HCT116 (cell line): ENCODE measurements around the gene CFAP97. TPM values are rescaled to one million over a fixed set of nuclear protein-coding genes. Genes with fewer than 3 reads are reported as not detected.
A peak's percentile ranks its signal among the peaks of the same experiment; 100 is the strongest.

Experiments
- ATAC-seq: fragments of 200-7000 bp; cut with Tn5 transposase; 2 replicates; pipeline ENCODE4 v1.9.1; 2020; ENCODE audit warnings: mild to moderate bottlenecking, moderate library complexity
- Bru-seq: library from RNA; stranded (reverse); fragments of 400-500 nt; gene quantifications from one replicate; lab custom pipeline; 2021; lab: Mats Ljungman, UMichigan
- BruChase-seq, 2 experiments: library from RNA; stranded (reverse); fragments of 400-500 nt; gene quantifications; one replicate each; lab custom pipeline; 2021; lab: Mats Ljungman, UMichigan
- BruUV-seq: library from RNA; stranded (reverse); fragments of 400-500 nt; replicated peaks from 2 replicates; lab custom pipeline; 2021; lab: Mats Ljungman, UMichigan
- CTCF ChIA-PET: fragments of 300-600 bp; sonication (Branson Sonifier 250); formaldehyde crosslinking; loops from one replicate; lab custom pipeline; 2021; ENCODE audit warnings: antibody characterized with exemption; lab: Charles Lee
- POLR2A ChIA-PET: fragments of 300-600, 350-600 bp; sonication (Branson Sonifier 250); formaldehyde crosslinking; loops from one replicate; lab custom pipeline; 2021; ENCODE audit warnings: antibody characterized with exemption; lab: Charles Lee
- RAD21 ChIA-PET, 2 experiments: fragments of 300-600 bp; sonication (Branson Sonifier 250); formaldehyde crosslinking; loops; one replicate each; lab custom pipeline; 2023; ENCODE audit warnings: low total read pairs in 2 of 2; ENCODE audit not compliant: uncharacterized antibody in 2 of 2, unreplicated experiment in 2 of 2, low non-redundant PET in 1 of 2; lab: Charles Lee
- DNase-seq: peaks from one replicate; pipeline ENCODE4 v3.0.0-alpha.2; 2010; ENCODE audit warnings: low read depth, low spot score
- H2AFZ ChIP-seq: fragments of 200-600 bp; shearing (Covaris generic), sonication (generic); 2 replicates; pipeline ENCODE4 v1.6.1; 2017; ENCODE audit warnings: low read depth, mixed run types, mixed read lengths, antibody characterized with exemption, low read length; ENCODE audit not compliant: poor library complexity, severe bottlenecking
- H3K27ac ChIP-seq: 2 replicates; pipeline ENCODE4 v1.5.1; 2012; ENCODE audit warnings: low read depth, low read length
- H3K27me3 ChIP-seq: fragments of 200-600 bp; sonication (generic); 2 replicates; pipeline ENCODE4 v1.6.1; 2016; ENCODE audit warnings: mixed run types, low read length, mixed read lengths; ENCODE audit not compliant: insufficient read depth
- H3K36me3 ChIP-seq, 2 experiments: fragments of 200-500 bp in 1 of 2; fragments of 200-600 bp in 1 of 2; sonication (Bioruptor generic) in 1 of 2; sonication (generic) in 1 of 2; 2 replicates each; pipeline versions ENCODE4 v1.5.1 to v1.6.1; 2014 to 2016; ENCODE audit warnings: low read length in 2 of 2, inconsistent platforms in 1 of 2, mixed read lengths in 1 of 2, mixed run types in 1 of 2; ENCODE audit not compliant: insufficient read depth in 2 of 2, control insufficient read depth in 1 of 2
- H3K4me1 ChIP-seq, 2 experiments: fragments of 200-600 bp in 1 of 2; sonication (generic) in 1 of 2; 2 replicates each; pipeline versions ENCODE4 v1.5.1 to v1.6.1; 2012 to 2017; ENCODE audit warnings: low read length in 2 of 2, inconsistent platforms in 1 of 2, mild to moderate bottlenecking in 1 of 2, mixed read lengths in 1 of 2, mixed run types in 1 of 2, moderate library complexity in 1 of 2; ENCODE audit not compliant: insufficient read depth in 2 of 2, control insufficient read depth in 1 of 2
- H3K4me2 ChIP-seq: fragments of 200-600 bp; sonication (generic); 2 replicates; pipeline ENCODE4 v1.6.1; 2017; ENCODE audit warnings: mixed run types, low read length, mixed read lengths
- H3K4me3 ChIP-seq, 2 experiments: fragments of 200-600 bp in 1 of 2; sonication (generic) in 1 of 2; replicated peaks in 1 of 2; 2 replicates each; pipeline ENCODE4 v1.5.1; 2011 to 2016; ENCODE audit warnings: low read length in 2 of 2, control low read depth in 1 of 2, low read depth in 1 of 2, mild to moderate bottlenecking in 1 of 2, mixed read lengths in 1 of 2, mixed run types in 1 of 2
- H3K79me2 ChIP-seq: fragments of 200-600 bp; sonication (generic); 2 replicates; pipeline ENCODE4 v1.6.1; 2017; ENCODE audit warnings: mild to moderate bottlenecking, mixed run types, low read length, moderate library complexity, mixed read lengths; ENCODE audit not compliant: insufficient read depth
- H3K9ac ChIP-seq: fragments of 200-600 bp; sonication (generic); 2 replicates; pipeline ENCODE4 v1.6.1; 2016; ENCODE audit warnings: low read length, mixed read lengths
- H3K9me2 ChIP-seq: fragments of 200-600 bp; sonication (generic), shearing (Covaris generic); 2 replicates; pipeline ENCODE4 v1.6.1; 2017; ENCODE audit warnings: mixed run types, mild to moderate bottlenecking, moderate library complexity; ENCODE audit not compliant: insufficient read depth
- H3K9me3 ChIP-seq, 2 experiments: fragments of 200-500 bp in 1 of 2; fragments of 200-600 bp in 1 of 2; sonication (Bioruptor generic) in 1 of 2; sonication (generic) in 1 of 2; 2 replicates each; pipeline ENCODE4 v1.6.1; 2014 to 2017; ENCODE audit warnings: low read length in 2 of 2, mixed read lengths in 2 of 2, inconsistent platforms in 1 of 2, low read depth in 1 of 2, mild to moderate bottlenecking in 1 of 2, mixed run types in 1 of 2, moderate library complexity in 1 of 2; ENCODE audit not compliant: control insufficient read depth in 1 of 2, insufficient read depth in 1 of 2
- H4K20me1 ChIP-seq: fragments of 200-600 bp; sonication (generic), shearing (Covaris generic); 2 replicates; pipeline ENCODE4 v1.6.1; 2017; ENCODE audit warnings: mixed run types, mild to moderate bottlenecking, moderate library complexity; ENCODE audit not compliant: insufficient read depth
- CEBPB ChIP-seq: IDR thresholded peaks from 2 replicates; pipeline ENCODE4 v1.6.1; 2012; ENCODE audit warnings: low read depth
- EZH2phosphoT487 ChIP-seq: fragments of 200-600 bp; IDR thresholded peaks from 2 replicates; pipeline ENCODE4 v1.6.1; 2018; ENCODE audit warnings: antibody characterized with exemption, borderline replicate concordance
- FOSL1 ChIP-seq: IDR thresholded peaks from 2 replicates; pipeline ENCODE4 v1.6.1; 2012; ENCODE audit warnings: low read depth
- MAX ChIP-seq: IDR thresholded peaks from 2 replicates; pipeline ENCODE4 v1.6.1; 2012
- POLR2A ChIP-seq: IDR thresholded peaks from 2 replicates; pipeline ENCODE4 v1.7.0; 2011; ENCODE audit warnings: borderline replicate concordance; ENCODE audit not compliant: insufficient read depth, insufficient read length; ENCODE audit errors: extremely low read depth
- POLR2AphosphoS5 ChIP-seq: IDR thresholded peaks from 2 replicates; pipeline ENCODE4 v1.6.1; 2011; ENCODE audit warnings: mild to moderate bottlenecking, low read depth, low read length, moderate library complexity
- SIN3A ChIP-seq: IDR thresholded peaks from 2 replicates; pipeline ENCODE4 v1.6.1; 2012; ENCODE audit warnings: low read depth
- SP1 ChIP-seq: IDR thresholded peaks from 2 replicates; pipeline ENCODE4 v1.6.1; 2012; ENCODE audit warnings: low read depth
- TCF7L2 ChIP-seq: IDR thresholded peaks from 2 replicates; pipeline ENCODE4 v1.7.0; 2011; ENCODE audit warnings: borderline replicate concordance, inconsistent platforms; ENCODE audit not compliant: insufficient read depth, insufficient read length; ENCODE audit errors: extremely low read depth
- YY1 ChIP-seq: IDR thresholded peaks from 2 replicates; pipeline ENCODE4 v1.6.1; 2011; ENCODE audit warnings: low read length, low read depth, moderate library complexity, mild to moderate bottlenecking; ENCODE audit not compliant: insufficient replicate concordance; ENCODE audit errors: extremely low read depth
- ZFX ChIP-seq: fragments of 450-650 bp; IDR thresholded peaks from 2 replicates; pipeline ENCODE4 v1.6.1; 2017
- intact Hi-C: fragments of 100-400 bp; cut with micrococcal nuclease; formaldehyde crosslinking; loops from 2 replicates; pipeline ENCODE4 v1.10.0; 2022
- long read RNA-seq: library from polyadenylated mRNA; unstranded; transcript quantifications from one replicate; pipeline ENCODE4 v2.0.0, GENCODE V29; 2021; ENCODE audit not compliant: unreplicated experiment
- polyA plus RNA-seq: library from polyadenylated mRNA; unstranded; fragments of >200 nt; gene quantifications from 2 replicates; pipeline ENCODE4 v1.2.1, GENCODE V29; 2012; ENCODE audit warnings: missing spikeins
- total RNA-seq: library from RNA; stranded (reverse); gene quantifications from one replicate; pipeline ENCODE4 v1.2.1, GENCODE V29; 2021; ENCODE audit not compliant: unreplicated experiment

The CFAP97 gene
- total RNA-seq (57.7 TPM), Bru-seq, nascent RNA (percentile 87 among the genes with signal in this experiment), BruChase-seq, experiment 1, labeled RNA remaining after a 6-hour chase (percentile 94 among the genes with signal in this experiment), BruChase-seq, experiment 2, labeled RNA remaining after a 2-hour chase (percentile 87 among the genes with signal in this experiment)
- polyA plus RNA-seq = 18.0 and 22.7 TPM in 2 replicates
- long read RNA-seq, full-length matches to known transcripts = 23 of 49 reads
- long read RNA-seq, partial matches to known transcripts = 17 of 49 reads
- long read RNA-seq, other reads (novel, unspliced or antisense) = 9 of 49 reads

- POLR2A ChIA-PET = no interaction called here
- no TSS peak for BruUV-seq
- Histone ChIP-seq H3K9ac (peak within 1 kb of the TSS; percentile 91), H3K27ac (peak within 1 kb of the TSS; percentile 95), H3K79me2 (peaks cover 48% of the 10 kb centered on the region), H3K9me2 (no peaks in the 10 kb centered on the region), H3K27me3 (no peaks in the 10 kb centered on the region), H3K4me1 (peaks cover 38 to 49% of the 10 kb centered on the region in 2 experiments), H3K4me2 (peak within 1 kb of the TSS; percentile 86), H3K9me3 (no peaks in the 10 kb centered on the region), H3K36me3 (0 out of 4 replicates have a peak, but pooled peaks cover 0 to 3% of the 10 kb centered on the region in 2 experiments), H4K20me1 (no peaks in the 10 kb centered on the region), H3K4me3 (peak within 1 kb of the TSS; percentile 63 to 64), H2AFZ (peak within 1 kb of the TSS; percentile 74)
- peak; percentile 53 for DNase-seq
- intact Hi-C loops = loop anchor here (2.0 to 5.0 kb wide), 2 partner anchors 101 to 194 kb away; partner anchors contain the start of genes ANKRD37 and LRP2BP
- CTCF ChIA-PET = interaction anchor here (1.1 kb wide), 2 partner anchors 20 to 164 kb away, joined by 3 read pairs; no protein-coding TSS in a partner anchor
- peak; percentile 85 for ATAC-seq
- TF ChIP-seq POLR2AphosphoS5 = peak; percentile 87
- no peak for TF ChIP-seq MAX
- no peak for TF ChIP-seq SIN3A
- TF ChIP-seq ZFX = peak; percentile 93
- TF ChIP-seq CEBPB = no peak
- peak; percentile 65 for TF ChIP-seq YY1
- no peak for TF ChIP-seq EZH2phosphoT487
- TF ChIP-seq FOSL1 = no peak
- peak; percentile 78 for TF ChIP-seq POLR2A
- TF ChIP-seq SP1 = no peak
- peak; percentile 57 for TF ChIP-seq TCF7L2
- RAD21 ChIA-PET = no interaction called here
These were observed at the start of gene CFAP97 for GRCh38 chr4:185203486-185204237. TSS of gene CFAP97 (minus strand) at chr4:185204000. CDS start at chr4:185191196, 12,804 bp downstream.
